Activated naive CD8-positive, alpha-beta T cell treated with anti-CD3 and anti-CD28 coated beads for 36 hours (primary cell): ENCODE measurements around the gene ADAMTS14. TPM values are rescaled to one million over a fixed set of nuclear protein-coding genes. Genes with fewer than 3 reads are reported as not detected.
"Not testable (repeated sequence)": the region's sequence is repeated elsewhere in the genome, so short reads cannot be mapped to it uniquely, and the experiment has no call there.

Experiments used
- DNase-seq: peaks from one replicate; pipeline ENCODE4 v3.0.0; 2021
- H3K27ac Mint-ChIP-seq: one replicate; pipeline ENCODE4 v1.8.0; 2022; ENCODE audit warnings: mild to moderate bottlenecking, moderate library complexity, mixed read lengths
- H3K27me3 Mint-ChIP-seq: one replicate; pipeline ENCODE4 v1.8.0; 2022; ENCODE audit warnings: mild to moderate bottlenecking, mixed read lengths
- H3K36me3 Mint-ChIP-seq: one replicate; pipeline ENCODE4 v1.8.0; 2021; ENCODE audit warnings: mild to moderate bottlenecking, mixed read lengths
- H3K4me1 Mint-ChIP-seq: one replicate; pipeline ENCODE4 v1.8.0; 2021; ENCODE audit warnings: mixed read lengths
- H3K4me3 Mint-ChIP-seq: one replicate; pipeline ENCODE4 v1.8.0; 2022; ENCODE audit warnings: mild to moderate bottlenecking, moderate library complexity, mixed read lengths
- H3K9me3 Mint-ChIP-seq: one replicate; pipeline ENCODE4 v1.8.0; 2022; ENCODE audit warnings: mixed read lengths
- total RNA-seq, 2 experiments: library from RNA; stranded (reverse); gene quantifications; one replicate each; pipeline ENCODE4 v1.2.3, GENCODE V29; 2021

The ADAMTS14 gene, protein sequence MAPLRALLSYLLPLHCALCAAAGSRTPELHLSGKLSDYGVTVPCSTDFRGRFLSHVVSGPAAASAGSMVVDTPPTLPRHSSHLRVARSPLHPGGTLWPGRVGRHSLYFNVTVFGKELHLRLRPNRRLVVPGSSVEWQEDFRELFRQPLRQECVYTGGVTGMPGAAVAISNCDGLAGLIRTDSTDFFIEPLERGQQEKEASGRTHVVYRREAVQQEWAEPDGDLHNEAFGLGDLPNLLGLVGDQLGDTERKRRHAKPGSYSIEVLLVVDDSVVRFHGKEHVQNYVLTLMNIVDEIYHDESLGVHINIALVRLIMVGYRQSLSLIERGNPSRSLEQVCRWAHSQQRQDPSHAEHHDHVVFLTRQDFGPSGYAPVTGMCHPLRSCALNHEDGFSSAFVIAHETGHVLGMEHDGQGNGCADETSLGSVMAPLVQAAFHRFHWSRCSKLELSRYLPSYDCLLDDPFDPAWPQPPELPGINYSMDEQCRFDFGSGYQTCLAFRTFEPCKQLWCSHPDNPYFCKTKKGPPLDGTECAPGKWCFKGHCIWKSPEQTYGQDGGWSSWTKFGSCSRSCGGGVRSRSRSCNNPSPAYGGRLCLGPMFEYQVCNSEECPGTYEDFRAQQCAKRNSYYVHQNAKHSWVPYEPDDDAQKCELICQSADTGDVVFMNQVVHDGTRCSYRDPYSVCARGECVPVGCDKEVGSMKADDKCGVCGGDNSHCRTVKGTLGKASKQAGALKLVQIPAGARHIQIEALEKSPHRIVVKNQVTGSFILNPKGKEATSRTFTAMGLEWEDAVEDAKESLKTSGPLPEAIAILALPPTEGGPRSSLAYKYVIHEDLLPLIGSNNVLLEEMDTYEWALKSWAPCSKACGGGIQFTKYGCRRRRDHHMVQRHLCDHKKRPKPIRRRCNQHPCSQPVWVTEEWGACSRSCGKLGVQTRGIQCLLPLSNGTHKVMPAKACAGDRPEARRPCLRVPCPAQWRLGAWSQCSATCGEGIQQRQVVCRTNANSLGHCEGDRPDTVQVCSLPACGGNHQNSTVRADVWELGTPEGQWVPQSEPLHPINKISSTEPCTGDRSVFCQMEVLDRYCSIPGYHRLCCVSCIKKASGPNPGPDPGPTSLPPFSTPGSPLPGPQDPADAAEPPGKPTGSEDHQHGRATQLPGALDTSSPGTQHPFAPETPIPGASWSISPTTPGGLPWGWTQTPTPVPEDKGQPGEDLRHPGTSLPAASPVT
- total RNA-seq, result under 1 TPM; 0.06 to 0.10 TPM

DNA sequence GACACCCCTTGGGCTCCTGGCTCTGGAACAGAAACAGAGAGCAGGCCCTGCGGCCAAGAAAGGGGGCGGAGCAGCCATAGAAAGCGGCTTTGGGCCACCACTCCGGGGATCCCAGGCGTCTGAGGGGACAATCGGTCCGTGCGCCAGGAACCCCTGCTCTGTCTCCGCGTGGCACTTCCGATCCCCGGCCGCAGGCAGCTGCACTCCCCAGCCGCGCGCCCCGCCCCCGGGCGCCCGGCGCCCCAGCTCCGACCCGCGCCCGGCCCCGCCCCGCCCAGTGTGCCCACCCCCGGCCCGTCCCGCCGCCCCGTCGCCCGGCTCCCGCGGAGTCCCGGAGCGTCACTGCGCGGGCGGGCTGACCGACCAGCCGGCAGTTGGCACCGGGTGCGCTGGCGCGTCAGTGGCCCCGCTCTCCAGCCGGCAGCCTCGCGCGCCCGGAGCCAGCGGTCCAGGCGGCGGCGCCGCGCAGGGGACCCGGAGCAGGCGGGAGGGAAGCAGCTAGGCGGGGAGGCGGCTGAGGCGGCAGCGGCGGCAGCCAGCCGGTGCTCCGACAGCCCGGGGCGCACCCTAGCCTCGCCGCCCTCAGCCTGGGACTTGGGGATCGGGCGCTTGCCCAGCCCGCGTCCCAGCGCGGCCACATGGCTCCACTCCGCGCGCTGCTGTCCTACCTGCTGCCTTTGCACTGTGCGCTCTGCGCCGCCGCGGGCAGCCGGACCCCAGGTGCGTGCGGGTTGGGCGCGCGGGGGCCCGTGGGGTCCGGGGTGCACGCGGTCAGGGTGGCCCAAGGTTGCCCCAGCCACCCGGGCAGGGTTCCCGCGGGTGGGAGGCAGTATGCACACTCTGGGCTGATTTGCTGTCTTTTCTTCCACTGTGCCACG is at the start of gene ADAMTS14:
TSS of gene ADAMTS14 (plus strand) at position 342 of the 878 bp plus-strand sequence. CDS start at position 639, 297 bp downstream.
- Mint-ChIP-seq H3K4me1 (peaks cover 10% of the 10 kb centered on the region), H3K27me3 (peaks cover 49% of the 10 kb centered on the region), H3K9me3 (peaks cover 3% of the 10 kb centered on the region), H3K36me3 (no peaks in the 10 kb centered on the region), H3K27ac (no peak within 1 kb of the TSS), H3K4me3 (peak within 1 kb of the TSS; percentile 32)
- DNase-seq, result peak; percentile 41

DNA sequence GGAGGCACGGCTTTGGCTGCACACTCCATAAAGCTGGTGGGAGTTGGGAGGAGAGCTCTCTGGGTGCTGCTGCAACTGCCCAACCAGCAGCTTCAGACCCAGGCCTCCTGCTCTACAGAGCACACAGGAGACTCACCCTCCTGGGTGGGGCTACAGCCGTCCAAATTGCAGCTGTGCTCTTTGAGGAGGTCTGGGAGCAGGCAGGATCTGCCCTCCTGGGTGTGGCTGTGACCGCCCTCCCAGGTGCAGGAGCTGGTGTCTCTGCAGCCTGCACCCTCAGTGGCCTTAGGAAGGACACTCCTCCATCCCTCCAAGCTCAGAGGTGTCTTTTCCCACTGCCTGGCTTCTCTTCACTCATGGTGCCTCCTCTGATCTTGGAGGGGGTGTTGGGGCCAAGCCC is 49.8 kb upstream of the ADAMTS14 start:
- H3K27me3 Mint-ChIP-seq, result peaks cover 4% of the 10 kb centered on the region
- H3K27ac Mint-ChIP-seq, result no peak overlapping the region
- peaks cover 21% of the 10 kb centered on the region for H3K9me3 Mint-ChIP-seq
- peaks cover 10% of the 10 kb centered on the region for H3K4me1 Mint-ChIP-seq
- no peak overlapping the region for H3K4me3 Mint-ChIP-seq
- no peaks in the 10 kb centered on the region for H3K36me3 Mint-ChIP-seq
- no peak for DNase-seq

DNA sequence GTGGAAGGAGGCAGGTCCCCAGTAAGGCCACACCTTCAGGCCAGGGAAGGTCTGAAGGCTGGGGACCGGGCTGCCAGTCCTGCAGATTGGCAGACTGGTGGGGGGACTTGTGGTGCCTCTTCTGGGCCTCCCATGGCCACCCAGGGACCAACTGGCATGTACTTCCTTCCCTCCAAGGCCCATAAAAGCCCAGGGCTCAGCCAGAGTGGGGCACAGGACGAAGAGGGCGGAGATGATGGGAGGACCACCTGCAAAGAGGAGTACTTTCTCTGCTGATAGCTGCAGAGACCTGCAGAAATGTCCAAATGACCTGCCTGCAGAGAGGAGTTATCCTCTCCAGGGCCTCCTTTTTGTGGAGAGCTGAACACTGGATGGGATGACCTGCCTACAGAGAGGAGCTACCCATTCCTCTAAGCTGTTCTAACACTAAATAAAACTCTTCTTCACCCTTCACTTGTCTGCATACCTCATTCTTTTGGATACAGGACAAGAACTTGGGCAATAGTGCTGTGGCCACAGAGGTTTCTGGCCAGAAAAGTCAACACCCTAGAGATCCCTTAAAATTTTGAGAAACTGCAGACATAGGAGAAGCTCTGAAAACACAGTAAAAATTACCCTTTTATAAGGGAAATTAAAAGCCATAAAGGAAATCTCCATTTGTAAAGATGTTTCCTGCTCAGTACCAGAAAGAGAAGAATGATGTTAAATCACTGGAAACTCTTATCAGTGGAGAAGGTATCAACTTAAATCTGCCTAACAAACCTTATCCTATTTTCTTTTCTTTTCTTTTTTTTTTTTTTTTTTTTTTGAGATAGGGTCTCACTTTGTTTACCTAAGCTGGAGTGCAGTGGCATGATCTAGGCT is 49.1 kb upstream of the ADAMTS14 start:
- Mint-ChIP-seq H3K27ac (no peak overlapping the region), H3K27me3 (peaks cover 4% of the 10 kb centered on the region), H3K9me3 (peaks cover 23% of the 10 kb centered on the region), H3K36me3 (no peaks in the 10 kb centered on the region), H3K4me3 (no peak overlapping the region), H3K4me1 (peaks cover 7% of the 10 kb centered on the region)
- DNase-seq, result no peak

DNA sequence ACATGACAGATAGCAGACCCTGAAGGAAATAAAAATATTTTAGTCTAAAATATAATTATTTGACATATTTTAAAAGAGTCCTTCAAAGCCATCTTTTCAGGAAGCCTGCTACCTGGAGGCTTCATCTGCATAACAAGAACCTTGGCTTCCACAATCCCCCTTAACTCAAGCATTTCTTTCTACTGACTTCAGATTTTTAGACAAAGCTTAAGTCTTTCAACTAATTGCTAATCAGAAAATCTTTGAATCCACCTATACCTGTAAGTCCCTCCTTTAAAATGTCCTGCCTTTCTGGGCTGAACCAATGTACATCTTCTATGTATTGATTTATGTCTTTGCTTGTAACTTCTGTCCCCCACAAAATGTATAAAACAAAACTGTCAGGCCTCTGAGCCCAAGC is 46.2 kb upstream of the ADAMTS14 start:
- H3K27ac Mint-ChIP-seq, result no peak overlapping the region

DNA sequence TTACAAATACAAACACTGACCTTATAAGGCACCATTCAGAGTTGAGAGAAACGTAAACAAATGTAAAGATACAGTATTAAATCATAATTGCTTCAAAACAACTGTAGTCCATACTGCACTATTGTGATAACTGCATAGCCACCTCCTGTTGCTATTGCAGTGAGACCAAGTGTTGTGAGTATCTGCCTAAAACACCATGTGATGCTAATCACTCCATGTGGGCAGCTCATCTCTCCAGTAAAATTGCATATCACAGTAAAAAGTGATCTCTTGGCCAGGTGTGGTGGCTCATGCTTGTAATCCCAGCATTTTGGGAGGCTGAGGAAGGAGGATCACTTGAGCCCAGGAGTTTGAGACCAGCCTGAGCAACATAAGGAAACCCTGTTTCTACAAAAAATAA is 43.0 kb upstream of the ADAMTS14 start:
- Mint-ChIP-seq H3K4me1 (no peaks in the 10 kb centered on the region), H3K27me3 (no peaks in the 10 kb centered on the region), H3K36me3 (peaks cover 1% of the 10 kb centered on the region), H3K9me3 (peaks cover 16% of the 10 kb centered on the region), H3K27ac (no peak overlapping the region), H3K4me3 (no peak overlapping the region)
- DNase-seq, result no peak

More for the DNA sequence above, 46.2 kb upstream of the ADAMTS14 start:
- H3K27me3 Mint-ChIP-seq, result peaks cover 4% of the 10 kb centered on the region
- peaks cover 1% of the 10 kb centered on the region for H3K36me3 Mint-ChIP-seq
- H3K9me3 Mint-ChIP-seq, result peaks cover 17% of the 10 kb centered on the region
- no peak for DNase-seq
- no peak overlapping the region for H3K4me3 Mint-ChIP-seq
- H3K4me1 Mint-ChIP-seq, result no peaks in the 10 kb centered on the region

DNA sequence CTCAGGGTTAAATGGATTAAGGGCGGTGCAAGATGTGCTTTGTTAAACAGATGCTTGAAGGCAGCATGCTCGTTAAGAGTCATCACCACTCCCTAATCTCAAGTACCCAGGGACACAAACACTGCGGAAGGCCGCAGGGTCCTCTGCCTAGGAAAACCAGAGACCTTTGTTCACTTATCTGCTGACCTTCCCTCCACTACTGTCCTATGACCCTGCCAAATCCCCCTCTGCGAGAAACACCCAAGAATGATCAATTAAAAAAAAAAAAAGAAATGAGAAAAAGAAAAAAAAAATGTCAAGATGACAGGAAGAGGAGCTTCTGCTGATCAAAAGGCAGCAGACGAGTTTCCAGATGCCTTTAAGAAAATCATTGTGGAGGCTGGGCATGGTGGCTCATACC is 40.6 kb upstream of the ADAMTS14 start:
- DNase-seq, H3K36me3 Mint-ChIP-seq, H3K4me3 Mint-ChIP-seq, H3K27ac Mint-ChIP-seq, H3K27me3 Mint-ChIP-seq, H3K4me1 Mint-ChIP-seq: not testable (repeated sequence)
- H3K9me3 Mint-ChIP-seq, result peaks cover 12% of the 10 kb centered on the region

DNA sequence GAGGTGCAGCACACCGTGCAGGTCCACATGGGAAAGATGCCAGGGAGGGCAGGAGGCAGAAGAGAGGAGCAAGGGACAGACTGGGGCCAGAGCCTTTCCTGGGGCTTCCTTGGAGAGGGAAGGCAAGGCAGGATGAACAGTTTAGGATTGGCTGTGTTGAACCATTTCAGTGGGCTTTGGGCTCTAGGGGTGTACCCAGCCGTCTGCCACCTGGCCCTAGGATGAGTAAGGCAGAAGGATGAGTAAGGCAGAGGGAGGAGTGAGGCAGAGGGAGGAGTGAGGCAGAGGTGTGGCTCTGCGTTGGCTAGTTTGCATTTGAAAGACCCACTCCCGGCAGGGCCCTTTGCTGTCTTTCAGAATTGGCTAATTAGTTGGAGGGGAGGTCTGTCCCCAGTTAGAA is 38.3 kb upstream of the ADAMTS14 start:
- peaks cover 1% of the 10 kb centered on the region for H3K36me3 Mint-ChIP-seq

DNA sequence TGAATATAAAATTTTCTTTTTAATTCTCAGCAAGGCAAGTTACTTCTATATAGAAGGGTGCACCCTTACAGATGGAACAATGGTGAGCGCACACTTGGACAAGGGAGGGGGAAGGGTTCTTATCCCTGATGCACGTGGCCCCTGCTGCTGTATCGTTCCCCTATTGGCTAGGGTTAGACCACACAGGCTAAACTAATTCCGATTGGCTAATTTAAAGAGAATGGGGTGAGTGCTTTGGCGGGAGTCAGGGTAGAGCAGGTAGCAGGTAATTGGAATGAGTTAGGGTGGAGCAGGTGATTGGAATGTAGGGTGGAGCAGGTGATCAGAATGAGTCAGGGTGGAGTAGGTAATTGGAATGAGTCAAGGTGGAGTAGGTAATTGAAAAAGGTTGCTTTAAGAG is 37.8 kb upstream of the ADAMTS14 start:
- not testable (repeated sequence) for H3K27ac Mint-ChIP-seq, H3K4me3 Mint-ChIP-seq, DNase-seq, H3K4me1 Mint-ChIP-seq, H3K27me3 Mint-ChIP-seq, H3K9me3 Mint-ChIP-seq, H3K36me3 Mint-ChIP-seq

More for the DNA sequence above, 38.3 kb upstream of the ADAMTS14 start:
- no peaks in the 10 kb centered on the region for H3K27me3 Mint-ChIP-seq
- H3K4me3 Mint-ChIP-seq, result no peak overlapping the region
- peaks cover 5% of the 10 kb centered on the region for H3K9me3 Mint-ChIP-seq
- no peaks in the 10 kb centered on the region for H3K4me1 Mint-ChIP-seq
- H3K27ac Mint-ChIP-seq, result no peak overlapping the region
- DNase-seq, result no peak

DNA sequence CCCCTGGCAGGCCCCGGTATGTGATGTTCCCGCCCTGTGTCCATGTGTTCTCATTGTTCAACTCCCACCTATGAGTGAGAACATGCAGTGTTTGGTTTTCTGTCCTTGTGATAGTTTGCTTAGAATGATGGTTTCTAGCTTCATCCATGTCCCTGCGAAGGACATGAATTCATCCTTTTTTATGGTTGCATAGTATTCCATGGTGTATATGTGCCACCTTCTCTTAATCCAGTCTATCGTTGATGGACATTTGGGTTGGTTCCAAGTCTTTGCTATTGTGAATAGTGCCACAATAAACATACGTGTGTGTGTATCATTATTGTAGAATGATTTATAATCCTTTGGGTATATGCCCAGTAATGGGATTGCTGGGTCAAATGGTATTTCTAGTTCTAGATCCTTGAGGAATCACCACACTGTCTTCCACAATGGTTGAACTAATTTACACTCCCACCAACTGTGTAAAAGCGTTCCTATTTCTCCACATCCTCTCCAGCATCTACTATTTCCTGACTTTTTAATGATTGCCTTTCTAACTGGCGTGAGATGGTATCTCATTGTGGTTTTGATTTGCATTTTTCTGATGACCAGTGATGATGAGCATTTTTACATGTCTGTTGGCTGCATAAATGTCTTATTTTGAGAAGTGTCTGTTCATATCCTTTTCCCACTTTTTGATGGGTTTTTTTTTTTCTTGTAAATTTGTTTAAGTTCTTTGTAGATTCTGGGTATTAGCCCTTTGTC is 32.5 kb upstream of the ADAMTS14 start:
- H3K4me1 Mint-ChIP-seq, H3K9me3 Mint-ChIP-seq, H3K27ac Mint-ChIP-seq, DNase-seq, H3K4me3 Mint-ChIP-seq, H3K27me3 Mint-ChIP-seq, H3K36me3 Mint-ChIP-seq: not testable (repeated sequence)

DNA sequence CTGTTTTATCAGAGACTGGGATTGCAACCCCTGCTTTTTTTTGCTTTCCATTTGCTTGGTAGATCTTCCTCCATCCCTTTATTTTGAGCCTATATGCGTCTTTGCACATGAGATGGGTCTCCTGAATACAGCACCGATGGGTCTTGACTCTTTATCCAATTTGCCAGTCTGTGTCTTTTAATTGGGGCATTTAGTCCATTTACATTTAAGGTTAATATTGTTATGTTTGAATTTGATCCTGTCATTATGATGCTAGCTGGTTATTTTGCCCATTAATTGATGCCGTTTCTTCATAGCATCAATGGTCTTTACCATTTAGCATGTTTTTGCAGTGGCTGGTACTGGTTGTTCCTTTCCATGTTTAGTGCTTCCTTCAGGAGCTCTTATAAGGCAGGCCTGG is 29.0 kb upstream of the ADAMTS14 start:
- not testable (repeated sequence) for H3K27ac Mint-ChIP-seq, DNase-seq, H3K36me3 Mint-ChIP-seq, H3K27me3 Mint-ChIP-seq, H3K9me3 Mint-ChIP-seq, H3K4me1 Mint-ChIP-seq, H3K4me3 Mint-ChIP-seq

DNA sequence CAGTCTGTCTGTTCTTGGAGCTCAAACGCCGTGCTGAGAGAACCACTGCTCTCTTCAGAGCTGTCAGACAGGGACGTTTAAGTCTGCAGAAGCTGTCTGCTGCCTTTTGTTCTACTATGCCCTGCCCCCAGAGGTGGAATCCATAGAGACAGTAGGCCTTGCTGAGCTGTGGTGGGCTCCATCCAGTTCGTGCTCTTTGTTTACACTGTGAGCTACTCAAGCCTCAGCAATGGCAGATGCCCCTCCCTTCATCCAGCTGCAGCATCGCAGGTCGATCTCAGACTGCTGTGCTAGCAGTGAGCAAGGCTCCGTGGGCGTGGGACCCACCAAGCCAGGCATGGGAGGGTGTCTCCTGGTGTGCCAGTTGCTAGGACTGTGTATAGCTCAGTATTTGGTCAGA is 27.3 kb upstream of the ADAMTS14 start:
- not testable (repeated sequence) for H3K27me3 Mint-ChIP-seq, DNase-seq, H3K4me1 Mint-ChIP-seq, H3K4me3 Mint-ChIP-seq, H3K36me3 Mint-ChIP-seq, H3K27ac Mint-ChIP-seq
- peaks cover 17% of the 10 kb centered on the region for H3K9me3 Mint-ChIP-seq

DNA sequence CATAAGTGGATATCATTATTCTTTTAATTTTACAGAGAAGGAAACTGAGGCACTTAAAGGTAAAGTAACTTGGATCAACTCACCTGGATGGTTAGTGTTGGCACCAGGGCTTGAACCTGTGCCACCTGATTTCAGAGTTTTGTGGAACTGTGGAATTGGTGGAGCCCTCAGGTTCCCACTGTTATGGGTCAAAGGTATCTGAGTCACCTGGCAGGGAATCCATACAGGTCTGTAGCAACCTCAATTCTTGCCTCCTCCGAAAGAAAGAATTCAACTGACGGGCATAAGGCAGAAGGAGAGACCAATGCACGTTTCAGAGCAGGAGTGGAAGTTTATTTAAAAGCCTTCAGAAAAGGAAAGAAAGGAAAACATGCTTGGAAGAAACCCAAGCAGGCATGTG is 25.2 kb upstream of the ADAMTS14 start:
- Mint-ChIP-seq H3K4me3 (no peak overlapping the region), H3K27ac (no peak overlapping the region), H3K9me3 (peaks cover 32% of the 10 kb centered on the region), H3K4me1 (no peaks in the 10 kb centered on the region), H3K27me3 (no peaks in the 10 kb centered on the region), H3K36me3 (peaks cover 2% of the 10 kb centered on the region)
- DNase-seq, result no peak

DNA sequence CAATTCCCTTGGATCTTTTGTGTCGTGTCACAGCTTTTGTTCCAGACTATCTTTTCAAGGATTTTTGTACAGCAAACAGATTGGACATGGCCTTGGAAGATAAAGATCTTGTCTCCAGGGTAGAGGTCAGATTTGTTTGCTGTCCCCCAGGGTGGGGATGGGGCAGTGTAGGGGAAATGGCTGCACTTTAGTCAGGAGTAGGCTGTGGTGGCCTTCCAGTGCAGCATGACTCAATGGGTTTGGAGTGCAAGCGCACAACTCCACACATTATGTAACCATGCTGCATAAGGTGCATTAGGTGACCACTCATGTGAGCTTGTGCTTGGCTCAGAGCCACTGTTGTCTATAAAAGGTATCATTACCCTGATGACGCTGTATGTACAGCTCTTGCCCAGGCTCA is 23.9 kb upstream of the ADAMTS14 start:
- no peak for DNase-seq
- peaks cover 33% of the 10 kb centered on the region for H3K9me3 Mint-ChIP-seq
- H3K27me3 Mint-ChIP-seq, result no peaks in the 10 kb centered on the region
- H3K4me3 Mint-ChIP-seq, result no peak overlapping the region
- no peaks in the 10 kb centered on the region for H3K4me1 Mint-ChIP-seq
- no peak overlapping the region for H3K27ac Mint-ChIP-seq
- H3K36me3 Mint-ChIP-seq, result peaks cover 2% of the 10 kb centered on the region
